IMR-90 (cell line): ENCODE data around the gene PLXNB1. TPM values are rescaled to one million over a fixed set of nuclear protein-coding genes. Genes with fewer than 3 reads are reported as not detected.

ENCODE experiments used
- ATAC-seq: fragments of 200-7000 bp; cut with Tn5 transposase; 2 replicates; pipeline ENCODE4 v1.9.1; 2020; ENCODE audit warnings: low read depth, mild to moderate bottlenecking, moderate library complexity
- BruUV-seq: library from RNA; stranded (reverse); fragments of 400-500 nt; replicated peaks from 2 replicates; lab custom pipeline; 2021; lab: Mats Ljungman, UMichigan
- CTCF ChIA-PET: fragments of 300-600 bp; formaldehyde crosslinking; extraction: SDS; loops from one replicate; lab custom pipeline; 2021; ENCODE audit warnings: antibody characterized with exemption; lab: Yijun Ruan, JAX
- POLR2A ChIA-PET: fragments of 300-600 bp; sonication (Branson Sonifier 250); formaldehyde crosslinking; loops from one replicate; lab custom pipeline; 2022; ENCODE audit warnings: antibody characterized with exemption; ENCODE audit not compliant: unreplicated experiment; lab: Charles Lee
- DNase-seq: peaks from one replicate; pipeline ENCODE4 v3.0.0; 2013
- H2AFZ ChIP-seq: replicated peaks from 2 replicates; pipeline ENCODE3; 2013; ENCODE audit warnings: low read length, mild to moderate bottlenecking; ENCODE audit not compliant: poor library complexity
- H2AK5ac ChIP-seq: 2 replicates; pipeline ENCODE4 v1.6.1; 2013; ENCODE audit warnings: low read depth, low read length, inconsistent platforms
- H2AK9ac ChIP-seq: replicated peaks from 2 replicates; pipeline ENCODE3; 2013; ENCODE audit warnings: mild to moderate bottlenecking, low read depth, low read length, moderate library complexity; ENCODE audit not compliant: poor library complexity
- H2BK120ac ChIP-seq: 2 replicates; pipeline ENCODE4 v1.6.1; 2013; ENCODE audit warnings: low read depth, low read length, inconsistent platforms
- H2BK15ac ChIP-seq: 3 replicates; pipeline ENCODE4 v1.6.1; 2013; ENCODE audit warnings: low read depth, low read length, inconsistent platforms
- H2BK20ac ChIP-seq: 2 replicates; pipeline ENCODE4 v1.6.1; 2013; ENCODE audit warnings: low read depth, mild to moderate bottlenecking, inconsistent platforms, low read length, moderate library complexity
- H2BK5ac ChIP-seq: 2 replicates; pipeline ENCODE4 v1.6.1; 2013; ENCODE audit warnings: mild to moderate bottlenecking, low read depth, low read length, inconsistent platforms; ENCODE audit not compliant: poor library complexity, severe bottlenecking
- H3K14ac ChIP-seq: replicated peaks from 2 replicates; pipeline ENCODE4 v1.6.1; 2013; ENCODE audit warnings: low read depth, low read length, inconsistent platforms
- H3K18ac ChIP-seq: 2 replicates; pipeline ENCODE4 v1.6.1; 2013; ENCODE audit warnings: low read depth, low read length, control low read depth
- H3K23ac ChIP-seq: 2 replicates; pipeline ENCODE4 v1.6.1; 2013; ENCODE audit warnings: low read depth, low read length, inconsistent platforms
- H3K27ac ChIP-seq: 2 replicates; pipeline ENCODE4 v1.5.1; 2013; ENCODE audit warnings: mild to moderate bottlenecking, control low read depth, low read length; ENCODE audit not compliant: insufficient read depth
- H3K27me3 ChIP-seq: 2 replicates; pipeline ENCODE4 v1.6.1; 2013; ENCODE audit warnings: low read length; ENCODE audit not compliant: control insufficient read depth, insufficient read depth
- H3K36me3 ChIP-seq: 2 replicates; pipeline ENCODE4 v1.6.1; 2013; ENCODE audit warnings: low read length, mixed read lengths; ENCODE audit not compliant: control insufficient read depth, insufficient read depth
- H3K4ac ChIP-seq: 2 replicates; pipeline ENCODE4 v1.6.1; 2013; ENCODE audit warnings: low read depth, low read length, inconsistent platforms
- H3K4me1 ChIP-seq: 2 replicates; pipeline ENCODE4 v1.6.1; 2013; ENCODE audit warnings: low read length, mixed read lengths; ENCODE audit not compliant: control insufficient read depth, insufficient read depth
- H3K4me2 ChIP-seq: 2 replicates; pipeline ENCODE4 v1.6.1; 2013; ENCODE audit warnings: low read depth, mild to moderate bottlenecking, control low read depth, low read length, moderate library complexity
- H3K4me3 ChIP-seq: 2 replicates; pipeline ENCODE4 v1.5.1; 2013; ENCODE audit warnings: low read depth, mild to moderate bottlenecking, control low read depth, low read length, moderate library complexity; ENCODE audit not compliant: insufficient read depth
- H3K56ac ChIP-seq: 2 replicates; pipeline ENCODE4 v1.6.1; 2013; ENCODE audit warnings: low read length, inconsistent platforms; ENCODE audit not compliant: insufficient read depth; ENCODE audit errors: extremely low read depth
- H3K79me1 ChIP-seq, 2 experiments: 2 replicates each; pipeline ENCODE4 v1.6.1; 2013; ENCODE audit warnings: low read length in 2 of 2, inconsistent platforms in 1 of 2, low read depth in 1 of 2
- H3K9ac ChIP-seq: 2 replicates; pipeline ENCODE4 v1.6.1; 2013; ENCODE audit warnings: low read depth, low read length, control low read depth
- H3K9me1 ChIP-seq: 2 replicates; pipeline ENCODE4 v1.6.1; 2013; ENCODE audit warnings: low read length, inconsistent platforms; ENCODE audit not compliant: insufficient read depth
- H3K9me3 ChIP-seq: 2 replicates; pipeline ENCODE4 v1.6.1; 2013; ENCODE audit warnings: low read length; ENCODE audit not compliant: control insufficient read depth, insufficient read depth
- H4K20me1 ChIP-seq: 2 replicates; pipeline ENCODE4 v1.6.1; 2013; ENCODE audit warnings: low read length, inconsistent platforms; ENCODE audit not compliant: insufficient read depth
- H4K5ac ChIP-seq: 2 replicates; pipeline ENCODE4 v1.6.1; 2013; ENCODE audit warnings: mild to moderate bottlenecking, low read depth, low read length, control low read depth
- H4K8ac ChIP-seq, 2 experiments: 2 replicates each; pipeline ENCODE4 v1.6.1; 2013; ENCODE audit warnings: low read depth in 2 of 2, low read length in 2 of 2, control low read depth in 1 of 2, inconsistent platforms in 1 of 2
- H4K91ac ChIP-seq: 2 replicates; pipeline ENCODE4 v1.6.1; 2013; ENCODE audit warnings: low read depth, low read length, inconsistent platforms; ENCODE audit not compliant: insufficient read depth
- WGBS, 2 experiments: methylation state at CpG; one replicate each; pipeline versions ENCODE4 v1.1.5 to v1.1.7; 2013; ENCODE audit warnings: missing lambda C conversion rate in 2 of 2; ENCODE audit not compliant: insufficient read length in 1 of 2; ENCODE audit errors: extremely low coverage in 2 of 2; 5-methylcytosine and 5-hydroxymethylcytosine counted together
- dilution Hi-C: fragments of 300-500 bp; cut with HindIII; formaldehyde crosslinking; loops from one replicate; pipeline ENCODE4 v1.14.3; 2018; ENCODE audit warnings: low sequenced_read_pairs; ENCODE audit not compliant: unreplicated experiment
- in situ Hi-C: fragments of 300-500 bp; cut with MboI; formaldehyde crosslinking; loops from 3 replicates; pipeline ENCODE4 v1.14.3; 2019; ENCODE audit warnings: low sequenced_read_pairs, inconsistent platforms, mixed read lengths
- intact Hi-C: fragments of 100-400 bp; cut with micrococcal nuclease; formaldehyde crosslinking; loops from 2 replicates; pipeline ENCODE4 v1.10.0; 2022
- polyA plus RNA-seq, 3 experiments: library from polyadenylated mRNA; depleted of rRNA; stranded (reverse); fragments of >200 nt; gene quantifications; 2 replicates each; pipeline ENCODE4 v1.2.3, GENCODE V29; 2012; ENCODE audit warnings: low replicate concordance in 1 of 3
- total RNA-seq: library from RNA; depleted of rRNA; stranded (reverse); fragments of >200 nt; gene quantifications from 2 replicates; pipeline ENCODE4 v1.2.3, GENCODE V29; 2012
- TF ChIP-seq, protein P1 (sequence below): conservative IDR thresholded peaks from 2 replicates; pipeline ENCODE4 v1.5.1; 2012; ENCODE audit warnings: mild to moderate bottlenecking, low read depth, low read length, improper control_type of control experiment
- TF ChIP-seq, protein P2 (sequence below): fragments of 150-350 bp; IDR thresholded peaks from 2 replicates; pipeline ENCODE4 v1.6.1; 2016; ENCODE audit warnings: low read depth, mild to moderate bottlenecking, low read length, moderate library complexity, borderline replicate concordance

The PLXNB1 gene
- total and polyA plus RNA-seq, 2 of the 4 experiments (the other 2 are of a cell fraction), result 5.2 to 25.3 TPM

DNA sequence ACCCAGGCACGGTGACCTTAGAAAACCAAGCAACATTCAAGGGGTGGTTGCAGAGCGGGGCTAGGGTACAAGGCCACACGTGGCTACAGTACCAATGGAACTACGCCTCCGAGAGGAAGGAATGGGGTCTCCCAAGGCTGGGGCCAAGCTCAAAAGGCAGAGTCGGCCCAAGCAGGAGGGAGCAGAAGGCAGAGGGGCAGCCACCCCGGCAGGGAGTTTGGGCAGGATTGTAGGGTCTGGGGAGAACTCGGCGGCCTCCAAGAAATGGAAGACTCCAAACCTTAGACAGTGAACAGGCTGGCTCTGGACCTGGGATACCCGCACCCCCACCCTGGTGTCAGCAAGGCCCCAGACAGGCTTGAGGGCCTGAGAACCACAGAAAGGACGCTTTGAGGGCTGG lies 45.3 kb upstream of the PLXNB1 start (continued):
- TF ChIP-seq, protein P1, sequence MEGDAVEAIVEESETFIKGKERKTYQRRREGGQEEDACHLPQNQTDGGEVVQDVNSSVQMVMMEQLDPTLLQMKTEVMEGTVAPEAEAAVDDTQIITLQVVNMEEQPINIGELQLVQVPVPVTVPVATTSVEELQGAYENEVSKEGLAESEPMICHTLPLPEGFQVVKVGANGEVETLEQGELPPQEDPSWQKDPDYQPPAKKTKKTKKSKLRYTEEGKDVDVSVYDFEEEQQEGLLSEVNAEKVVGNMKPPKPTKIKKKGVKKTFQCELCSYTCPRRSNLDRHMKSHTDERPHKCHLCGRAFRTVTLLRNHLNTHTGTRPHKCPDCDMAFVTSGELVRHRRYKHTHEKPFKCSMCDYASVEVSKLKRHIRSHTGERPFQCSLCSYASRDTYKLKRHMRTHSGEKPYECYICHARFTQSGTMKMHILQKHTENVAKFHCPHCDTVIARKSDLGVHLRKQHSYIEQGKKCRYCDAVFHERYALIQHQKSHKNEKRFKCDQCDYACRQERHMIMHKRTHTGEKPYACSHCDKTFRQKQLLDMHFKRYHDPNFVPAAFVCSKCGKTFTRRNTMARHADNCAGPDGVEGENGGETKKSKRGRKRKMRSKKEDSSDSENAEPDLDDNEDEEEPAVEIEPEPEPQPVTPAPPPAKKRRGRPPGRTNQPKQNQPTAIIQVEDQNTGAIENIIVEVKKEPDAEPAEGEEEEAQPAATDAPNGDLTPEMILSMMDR, result no peak

DNA sequence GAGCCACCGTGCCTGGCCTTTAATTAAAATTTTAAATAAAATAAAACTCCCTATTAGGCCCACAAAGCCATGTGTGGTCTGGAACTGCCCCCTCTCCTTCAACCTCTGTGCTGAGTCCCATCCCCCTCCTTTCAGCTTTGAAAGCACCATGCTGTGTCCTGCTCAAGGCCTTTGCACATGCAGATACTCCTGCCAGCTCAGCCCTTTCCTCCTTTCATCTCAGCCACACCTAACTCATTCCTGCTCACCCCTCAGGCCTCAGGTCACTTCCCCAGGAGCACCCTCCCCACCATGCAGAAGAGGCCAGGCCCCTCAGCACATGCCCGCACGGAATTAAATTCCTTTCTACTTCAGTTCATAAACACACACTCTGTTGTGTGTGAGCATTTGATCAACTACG lies 44.7 kb upstream of the PLXNB1 start:
- no peak overlapping the region for H3K4me2 ChIP-seq
- no peaks in the 10 kb centered on the region; the same call in 1 of the 2 replicates for H4K20me1 ChIP-seq
- no peak overlapping the region for H3K18ac ChIP-seq
- H2BK15ac ChIP-seq, result no peak overlapping the region
- H3K27ac ChIP-seq, result no peak overlapping the region
- H4K91ac ChIP-seq, result no peak overlapping the region
- H4K8ac ChIP-seq, result no peak overlapping the region
- in situ Hi-C loops, result no loop called here
- H3K9ac ChIP-seq, result no peak overlapping the region
- peaks cover 4 to 36% of the 10 kb centered on the region in 2 experiments for H3K79me1 ChIP-seq
- ChIA-PET POLR2A (no interaction called here), CTCF (no interaction called here)
- dilution Hi-C loops, result no loop called here
- H3K23ac ChIP-seq, result no peak overlapping the region
- no peaks in the 10 kb centered on the region for H3K27me3 ChIP-seq
- H3K36me3 ChIP-seq, result peaks cover 12% of the 10 kb centered on the region
- no peak overlapping the region for H4K5ac ChIP-seq
- H2BK5ac ChIP-seq, result no peak overlapping the region
- H3K4me1 ChIP-seq, result peaks cover 6% of the 10 kb centered on the region
- no peak overlapping the region for H2AK9ac ChIP-seq
- TF ChIP-seq, protein P1, result no peak
- TF ChIP-seq, protein P2, sequence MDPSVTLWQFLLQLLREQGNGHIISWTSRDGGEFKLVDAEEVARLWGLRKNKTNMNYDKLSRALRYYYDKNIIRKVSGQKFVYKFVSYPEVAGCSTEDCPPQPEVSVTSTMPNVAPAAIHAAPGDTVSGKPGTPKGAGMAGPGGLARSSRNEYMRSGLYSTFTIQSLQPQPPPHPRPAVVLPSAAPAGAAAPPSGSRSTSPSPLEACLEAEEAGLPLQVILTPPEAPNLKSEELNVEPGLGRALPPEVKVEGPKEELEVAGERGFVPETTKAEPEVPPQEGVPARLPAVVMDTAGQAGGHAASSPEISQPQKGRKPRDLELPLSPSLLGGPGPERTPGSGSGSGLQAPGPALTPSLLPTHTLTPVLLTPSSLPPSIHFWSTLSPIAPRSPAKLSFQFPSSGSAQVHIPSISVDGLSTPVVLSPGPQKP, result no peak
- no peaks in the 10 kb centered on the region for H3K9me3 ChIP-seq
- H3K56ac ChIP-seq, result no peak overlapping the region
- no peak overlapping the region for H2AFZ ChIP-seq
- H2BK120ac ChIP-seq, result no peak overlapping the region
- intact Hi-C loops, result no loop called here
- no peak overlapping the region for H3K4me3 ChIP-seq
- 57% methylated on average over 1 of the region's 4 CpGs; no CpG with 5 or more reads in 1 of the 2 experiments for WGBS, 2 experiments
- no peak overlapping the region for H3K14ac ChIP-seq
- no peak for DNase-seq
- no peak overlapping the region for H2AK5ac ChIP-seq
- no TSS peak for BruUV-seq
- H3K9me1 ChIP-seq, result peaks cover 10% of the 10 kb centered on the region; the same call in 1 of the 2 replicates
- H2BK20ac ChIP-seq, result no peak overlapping the region
- H3K4ac ChIP-seq, result no peak overlapping the region
- ATAC-seq, result no peak
